Vagina (tissue), 2 donors: ENCODE results near the gene MOB3A.

Source experiments
- POLR2A ChIP-seq, 2 donors: fragments of 450-650 bp; IDR thresholded peaks; one replicate each; pipeline ENCODE4 v1.6.1; 2017; ENCODE audit warnings: antibody characterized with exemption in 2 of 2, mild to moderate bottlenecking in 2 of 2, moderate library complexity in 2 of 2
- POLR2AphosphoS5 ChIP-seq, 2 donors: sonication (generic); formaldehyde crosslinking; IDR thresholded peaks; one replicate each; pipeline ENCODE4 v1.9.0; 2017; ENCODE audit warnings: antibody characterized with exemption in 2 of 2, mild to moderate bottlenecking in 2 of 2, low read depth in 1 of 2; ENCODE audit not compliant: insufficient read depth in 1 of 2
- TF ChIP-seq, protein P1 (sequence below), 3 experiments: fragments of 450-650 bp in 2 of 3; fragments of 200-600 bp in 1 of 3; sonication (generic) in 1 of 3; IDR thresholded peaks; one replicate each; pipeline ENCODE4 v1.5.1; 2017 to 2019; ENCODE audit warnings: antibody characterized with exemption in 3 of 3, mild to moderate bottlenecking in 2 of 3, moderate library complexity in 2 of 3

DNA sequence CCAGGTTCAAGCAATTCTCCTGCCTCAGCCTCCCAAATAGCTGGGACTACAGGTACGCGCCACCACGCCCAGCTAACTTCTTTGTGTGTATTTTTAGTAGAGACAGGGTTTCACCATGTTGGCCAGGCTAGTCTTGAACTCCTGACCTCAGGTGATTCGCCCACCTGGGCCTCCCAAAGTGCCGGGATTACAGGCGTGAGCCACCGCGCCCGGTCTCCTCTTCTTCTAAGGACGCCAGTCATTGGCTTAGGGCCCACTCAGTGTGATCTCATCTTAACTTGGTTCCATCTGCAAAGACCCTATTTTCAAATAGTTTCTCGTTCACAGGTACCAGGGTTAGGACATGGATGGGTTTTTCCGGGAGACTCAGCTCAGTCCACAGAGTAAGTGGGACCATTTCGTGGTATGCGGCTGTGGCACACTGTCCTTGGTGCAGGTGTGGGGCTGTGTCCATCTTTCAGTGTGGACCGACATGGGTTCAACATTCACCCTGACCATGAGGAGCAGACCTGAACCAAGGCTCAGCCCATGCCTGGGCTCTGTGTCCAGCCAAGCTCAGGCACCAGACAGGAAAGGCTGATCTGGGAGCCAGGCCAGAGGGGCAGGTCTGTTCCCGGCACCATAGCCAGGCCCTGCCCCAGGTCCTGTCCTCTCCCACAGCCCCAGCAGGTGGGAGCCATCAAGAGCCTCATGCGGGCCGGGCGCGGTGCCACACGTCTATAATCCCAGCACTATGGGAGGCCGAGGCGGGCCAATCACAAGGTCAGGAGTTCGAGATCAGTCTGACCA is 42.3 kb downstream of the MOB3A start:
- TF ChIP-seq, protein P1, sequence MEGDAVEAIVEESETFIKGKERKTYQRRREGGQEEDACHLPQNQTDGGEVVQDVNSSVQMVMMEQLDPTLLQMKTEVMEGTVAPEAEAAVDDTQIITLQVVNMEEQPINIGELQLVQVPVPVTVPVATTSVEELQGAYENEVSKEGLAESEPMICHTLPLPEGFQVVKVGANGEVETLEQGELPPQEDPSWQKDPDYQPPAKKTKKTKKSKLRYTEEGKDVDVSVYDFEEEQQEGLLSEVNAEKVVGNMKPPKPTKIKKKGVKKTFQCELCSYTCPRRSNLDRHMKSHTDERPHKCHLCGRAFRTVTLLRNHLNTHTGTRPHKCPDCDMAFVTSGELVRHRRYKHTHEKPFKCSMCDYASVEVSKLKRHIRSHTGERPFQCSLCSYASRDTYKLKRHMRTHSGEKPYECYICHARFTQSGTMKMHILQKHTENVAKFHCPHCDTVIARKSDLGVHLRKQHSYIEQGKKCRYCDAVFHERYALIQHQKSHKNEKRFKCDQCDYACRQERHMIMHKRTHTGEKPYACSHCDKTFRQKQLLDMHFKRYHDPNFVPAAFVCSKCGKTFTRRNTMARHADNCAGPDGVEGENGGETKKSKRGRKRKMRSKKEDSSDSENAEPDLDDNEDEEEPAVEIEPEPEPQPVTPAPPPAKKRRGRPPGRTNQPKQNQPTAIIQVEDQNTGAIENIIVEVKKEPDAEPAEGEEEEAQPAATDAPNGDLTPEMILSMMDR (IDR thresholded peaks at IDR 0.05), result no peak
- no peak for TF ChIP-seq POLR2A (IDR thresholded peaks at IDR 0.05)
- TF ChIP-seq POLR2AphosphoS5 (IDR thresholded peaks at IDR 0.05; ENCODE audit: insufficient read depth in 1 of 2, low read depth in 1 of 2), result peak; percentile 65 to 79
